ENCODE data around the gene HPGD. TPM values are rescaled to one million over a fixed set of nuclear protein-coding genes. Genes with fewer than 3 reads are reported as not detected.
A peak's percentile ranks its signal among the peaks of the same experiment; 100 is the strongest.

The HPGD gene
- polyA plus RNA-seq, 1 donor (not counting 4 experiments of a cell fraction or from before 2014, with no cell fraction given), result 0.75 TPM

DNA sequence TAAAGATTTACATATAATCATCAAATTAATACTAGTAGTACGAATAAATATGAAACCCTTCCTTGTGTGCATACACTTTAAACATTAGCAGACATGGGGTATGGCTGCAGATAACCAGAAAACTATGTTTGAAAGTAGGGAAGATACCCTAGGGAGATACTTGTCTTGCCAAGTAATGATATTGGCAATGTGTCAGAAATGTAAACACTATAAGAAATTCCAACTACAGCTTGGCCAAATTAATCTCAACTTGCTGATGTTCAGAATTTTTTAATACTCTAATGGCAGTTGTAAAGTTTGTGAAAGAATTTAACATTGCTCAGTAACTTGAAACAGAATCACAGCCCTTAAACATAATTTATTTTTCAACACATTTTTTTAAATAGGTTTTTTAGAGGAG is 27.4 kb upstream of the HPGD start:
- Histone ChIP-seq H2AFZ (ENCODE audit: control insufficient read depth, low read length) (no peak overlapping the region), H3K79me2 (ENCODE audit: control insufficient read depth, insufficient read depth, low read length) (no peaks in the 10 kb centered on the region), H3K9me1 (ENCODE audit: control insufficient read depth, extremely low read depth, insufficient read depth, low read length) (no peaks in the 10 kb centered on the region), H3K4me2 (ENCODE audit: control insufficient read depth, extremely low read depth, insufficient read depth, low read depth, low read length) (no peak overlapping the region), H4K20me1 (ENCODE audit: control insufficient read depth, extremely low read depth, insufficient read depth, low read length) (no peaks in the 10 kb centered on the region), H3K27ac (ENCODE audit: control insufficient read depth, insufficient read depth, low read length) (no peak overlapping the region), H3K4me1 (ENCODE audit: control insufficient read depth, extremely low read depth, insufficient read depth, low read length) (peaks cover 16% of the 10 kb centered on the region), H3K36me3 (ENCODE audit: control insufficient read depth in 2 of 2, extremely low read depth in 1 of 2, insufficient read depth in 2 of 2, low read length in 2 of 2) (no peaks in the 10 kb centered on the region), H3K4me3 (ENCODE audit: control insufficient read depth in 2 of 3, extremely low read depth in 1 of 3, insufficient read depth in 2 of 3, low read depth in 1 of 3, low read length in 3 of 3) (no peak overlapping the region), H3K9me3 (ENCODE audit: control insufficient read depth, low read depth, low read length) (peaks cover 1% of the 10 kb centered on the region), H3K27me3 (ENCODE audit: control insufficient read depth, extremely low read depth, insufficient read depth, low read length) (no peaks in the 10 kb centered on the region), H3K9ac (ENCODE audit: control insufficient read depth, extremely low read depth, insufficient read depth, low read length) (no peak overlapping the region)
- TF ChIP-seq, protein P1, sequence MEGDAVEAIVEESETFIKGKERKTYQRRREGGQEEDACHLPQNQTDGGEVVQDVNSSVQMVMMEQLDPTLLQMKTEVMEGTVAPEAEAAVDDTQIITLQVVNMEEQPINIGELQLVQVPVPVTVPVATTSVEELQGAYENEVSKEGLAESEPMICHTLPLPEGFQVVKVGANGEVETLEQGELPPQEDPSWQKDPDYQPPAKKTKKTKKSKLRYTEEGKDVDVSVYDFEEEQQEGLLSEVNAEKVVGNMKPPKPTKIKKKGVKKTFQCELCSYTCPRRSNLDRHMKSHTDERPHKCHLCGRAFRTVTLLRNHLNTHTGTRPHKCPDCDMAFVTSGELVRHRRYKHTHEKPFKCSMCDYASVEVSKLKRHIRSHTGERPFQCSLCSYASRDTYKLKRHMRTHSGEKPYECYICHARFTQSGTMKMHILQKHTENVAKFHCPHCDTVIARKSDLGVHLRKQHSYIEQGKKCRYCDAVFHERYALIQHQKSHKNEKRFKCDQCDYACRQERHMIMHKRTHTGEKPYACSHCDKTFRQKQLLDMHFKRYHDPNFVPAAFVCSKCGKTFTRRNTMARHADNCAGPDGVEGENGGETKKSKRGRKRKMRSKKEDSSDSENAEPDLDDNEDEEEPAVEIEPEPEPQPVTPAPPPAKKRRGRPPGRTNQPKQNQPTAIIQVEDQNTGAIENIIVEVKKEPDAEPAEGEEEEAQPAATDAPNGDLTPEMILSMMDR (optimal IDR thresholded peaks at IDR 0.05 in 1 of 3, IDR thresholded peaks at IDR 0.05 in 1 of 3, conservative IDR thresholded peaks at IDR 0.05 in 1 of 3; ENCODE audit: extremely low read depth in 1 of 3, insufficient read depth in 2 of 3, low read length in 3 of 3), result no peak
- TF ChIP-seq EZH2 (IDR thresholded peaks at IDR 0.05; ENCODE audit: low read length), result no peak
- FAIRE-seq (peak; percentile 65), DNase-seq (ENCODE audit: low read depth, low spot score) (no peak)
- dilution Hi-C loops (cut with MboI; ENCODE audit: extremely low pct_ligation_motif_present, low sequenced_read_pairs), result no loop called here

DNA sequence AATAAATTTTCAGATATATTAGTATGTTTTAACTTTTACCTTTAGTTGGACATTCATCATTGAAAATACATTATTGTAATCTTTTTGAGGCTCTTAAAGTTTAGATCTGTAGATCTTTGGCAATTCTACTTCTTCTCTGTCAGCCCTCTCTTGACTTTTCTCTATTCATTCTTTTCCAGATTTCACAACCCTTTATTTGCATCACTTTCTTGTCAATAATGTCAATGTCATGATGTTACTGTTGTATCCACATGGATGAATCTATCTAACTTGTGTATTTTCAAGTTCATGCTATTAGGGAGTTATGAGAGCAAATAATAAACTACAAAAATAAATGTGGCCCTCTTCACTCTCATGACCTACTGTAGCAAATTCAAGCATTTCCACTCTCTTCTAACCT is 23.0 kb upstream of the HPGD start:
- H3K4me1 ChIP-seq (ENCODE audit: control insufficient read depth, extremely low read depth, insufficient read depth, low read length), result no peaks in the 10 kb centered on the region
- dilution Hi-C loops (cut with MboI; ENCODE audit: extremely low pct_ligation_motif_present, low sequenced_read_pairs), result no loop called here
- no peak overlapping the region for H3K27ac ChIP-seq (ENCODE audit: control insufficient read depth, insufficient read depth, low read length)
- H3K36me3 ChIP-seq (ENCODE audit: control insufficient read depth in 2 of 2, extremely low read depth in 1 of 2, insufficient read depth in 2 of 2, low read length in 2 of 2), result no peaks in the 10 kb centered on the region
- no peak overlapping the region for H3K9ac ChIP-seq (ENCODE audit: control insufficient read depth, extremely low read depth, insufficient read depth, low read length)
- H3K9me3 ChIP-seq (ENCODE audit: control insufficient read depth, low read depth, low read length), result peaks cover 1% of the 10 kb centered on the region
- H3K27me3 ChIP-seq (ENCODE audit: control insufficient read depth, extremely low read depth, insufficient read depth, low read length), result no peaks in the 10 kb centered on the region
- FAIRE-seq (no peak), DNase-seq (ENCODE audit: low read depth, low spot score) (no peak)
- TF ChIP-seq, protein P1 (optimal IDR thresholded peaks at IDR 0.05 in 1 of 3, IDR thresholded peaks at IDR 0.05 in 1 of 3, conservative IDR thresholded peaks at IDR 0.05 in 1 of 3; ENCODE audit: extremely low read depth in 1 of 3, insufficient read depth in 2 of 3, low read length in 3 of 3), result no peak
- TF ChIP-seq EZH2 (IDR thresholded peaks at IDR 0.05; ENCODE audit: low read length), result no peak
- no peak overlapping the region for H3K4me2 ChIP-seq (ENCODE audit: control insufficient read depth, extremely low read depth, insufficient read depth, low read depth, low read length)
- H3K79me2 ChIP-seq (ENCODE audit: control insufficient read depth, insufficient read depth, low read length), result no peaks in the 10 kb centered on the region
- no peak overlapping the region for H3K4me3 ChIP-seq (ENCODE audit: control insufficient read depth in 2 of 3, extremely low read depth in 1 of 3, insufficient read depth in 2 of 3, low read depth in 1 of 3, low read length in 3 of 3)
- no peak overlapping the region for H2AFZ ChIP-seq (ENCODE audit: control insufficient read depth, low read length)
- no peaks in the 10 kb centered on the region for H4K20me1 ChIP-seq (ENCODE audit: control insufficient read depth, extremely low read depth, insufficient read depth, low read length)
- no peaks in the 10 kb centered on the region for H3K9me1 ChIP-seq (ENCODE audit: control insufficient read depth, extremely low read depth, insufficient read depth, low read length)

Measured in keratinocyte (primary cell).